Measurements from ENCODE around the gene SLC45A1.

The SLC45A1 gene

GRCh38 chr1:8338526-8339202 lies 20.8 kb downstream of the SLC45A1 start:
- DNase-seq: no peak

- DNase-seq: no peak
Measured at GRCh38 chr1:8339203-8339600, 21.3 kb downstream of the SLC45A1 start.

GRCh38 chr1:8340448-8340847 lies 22.5 kb downstream of the SLC45A1 start:
- no peak for DNase-seq

- DNase-seq: no peak
Measured at GRCh38 chr1:8342325-8342724, 24.4 kb downstream of the SLC45A1 start.

- no peak for DNase-seq
Measured at GRCh38 chr1:8343044-8343443, 25.1 kb downstream of the SLC45A1 start.

GRCh38 chr1:8343464-8344001 lies 25.6 kb downstream of the SLC45A1 start:
- no peak for DNase-seq

- no peak for DNase-seq
Measured at GRCh38 chr1:8344893-8345507, 27.1 kb downstream of the SLC45A1 start.

- DNase-seq: no peak
Measured at GRCh38 chr1:8345621-8346415, 27.9 kb downstream of the SLC45A1 start.

GRCh38 chr1:8347635-8348034 lies 29.7 kb downstream of the SLC45A1 start:
- DNase-seq: no peak

- DNase-seq: no peak
Measured at GRCh38 chr1:8348047-8348776, 30.3 kb downstream of the SLC45A1 start.

- DNase-seq: no peak
Measured at GRCh38 chr1:8348777-8349472, 31.0 kb downstream of the SLC45A1 start.

GRCh38 chr1:8349473-8349865 lies 31.6 kb downstream of the SLC45A1 start:
- DNase-seq: no peak

- no peak for DNase-seq
Measured at GRCh38 chr1:8349961-8350360, 32.0 kb downstream of the SLC45A1 start.

GRCh38 chr1:8350914-8351684 lies 33.2 kb downstream of the SLC45A1 start:
- DNase-seq: no peak

GRCh38 chr1:8351693-8352470 lies 34.0 kb downstream of the SLC45A1 start:
- no peak for DNase-seq

- DNase-seq: no peak
Measured at GRCh38 chr1:8352471-8352845, 34.5 kb downstream of the SLC45A1 start.

GRCh38 chr1:8352886-8353785 lies 35.2 kb downstream of the SLC45A1 start:
- no peak for DNase-seq

- no peak for DNase-seq
Measured at GRCh38 chr1:8354038-8354437, 36.1 kb downstream of the SLC45A1 start.

GRCh38 chr1:8355439-8356255 lies 37.7 kb downstream of the SLC45A1 start:
- no peak for DNase-seq
